Kidney tubule cell (primary cell): Measurements from ENCODE around the gene ARHGAP8.

ENCODE experiments used
- DNase-seq: peaks from one replicate; pipeline ENCODE4 v3.0.0-alpha.2; 2018; ENCODE audit warnings: low spot score

ARHGAP8 gene

GRCh38 chr22:44907765-44908737 is 155.7 kb downstream of the ARHGAP8 start:
- DNase-seq, result no peak

GRCh38 chr22:44909241-44909640 is 156.9 kb downstream of the ARHGAP8 start:
- DNase-seq, result no peak
